ENCODE measurements around the gene FOXE3. TPM values are rescaled to one million over a fixed set of nuclear protein-coding genes. Genes with fewer than 3 reads are reported as not detected.

FOXE3 gene
- total RNA-seq, 2 donors from 2014 or later, result 0.28 TPM; not detected in 1

DNA sequence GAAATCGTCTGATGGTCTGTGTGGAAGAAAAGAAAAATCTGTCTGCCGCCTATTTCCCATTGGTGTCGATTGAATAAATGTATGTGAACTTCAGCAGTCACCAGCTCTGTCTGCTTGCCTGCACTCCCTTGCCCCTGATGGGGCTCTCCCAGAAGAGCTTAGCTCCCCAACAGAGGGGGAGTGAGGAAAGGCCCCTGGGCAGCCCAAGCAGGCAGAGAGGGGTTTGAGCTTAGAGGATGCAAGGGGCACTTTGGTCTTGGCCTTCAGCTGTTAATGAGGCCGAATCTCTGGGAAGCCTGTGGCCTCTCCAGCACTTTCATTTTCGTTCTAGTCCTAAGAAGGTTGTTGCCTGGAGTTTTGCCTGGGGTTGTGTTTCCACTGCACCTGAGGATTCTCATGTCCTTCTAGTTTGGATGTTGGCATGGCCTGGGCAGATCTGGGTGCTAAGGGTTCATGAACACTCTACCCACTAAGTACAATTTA, 24.6 kb downstream of the FOXE3 start:
- no peak overlapping the region for H3K27ac ChIP-seq
- TF ChIP-seq, protein P1, sequence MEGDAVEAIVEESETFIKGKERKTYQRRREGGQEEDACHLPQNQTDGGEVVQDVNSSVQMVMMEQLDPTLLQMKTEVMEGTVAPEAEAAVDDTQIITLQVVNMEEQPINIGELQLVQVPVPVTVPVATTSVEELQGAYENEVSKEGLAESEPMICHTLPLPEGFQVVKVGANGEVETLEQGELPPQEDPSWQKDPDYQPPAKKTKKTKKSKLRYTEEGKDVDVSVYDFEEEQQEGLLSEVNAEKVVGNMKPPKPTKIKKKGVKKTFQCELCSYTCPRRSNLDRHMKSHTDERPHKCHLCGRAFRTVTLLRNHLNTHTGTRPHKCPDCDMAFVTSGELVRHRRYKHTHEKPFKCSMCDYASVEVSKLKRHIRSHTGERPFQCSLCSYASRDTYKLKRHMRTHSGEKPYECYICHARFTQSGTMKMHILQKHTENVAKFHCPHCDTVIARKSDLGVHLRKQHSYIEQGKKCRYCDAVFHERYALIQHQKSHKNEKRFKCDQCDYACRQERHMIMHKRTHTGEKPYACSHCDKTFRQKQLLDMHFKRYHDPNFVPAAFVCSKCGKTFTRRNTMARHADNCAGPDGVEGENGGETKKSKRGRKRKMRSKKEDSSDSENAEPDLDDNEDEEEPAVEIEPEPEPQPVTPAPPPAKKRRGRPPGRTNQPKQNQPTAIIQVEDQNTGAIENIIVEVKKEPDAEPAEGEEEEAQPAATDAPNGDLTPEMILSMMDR (IDR thresholded peaks at IDR 0.05), result no peak
- H3K4me3 ChIP-seq, result peak overlapping the region; percentile 92
- peaks cover 10 to 44% of the 10 kb centered on the region in 2 donors for H3K4me1 ChIP-seq (ENCODE audit: control insufficient read depth in 1 of 2, low read depth in 2 of 2)
- ATAC-seq (ENCODE audit: insufficient number of reproducible peaks, low FRiP score, low read depth) (no peak), DNase-seq (ENCODE audit: low spot score) (no peak)
- no peaks in the 10 kb centered on the region for H3K27me3 ChIP-seq (replicated peaks; ENCODE audit: insufficient read depth)
- no peaks in the 10 kb centered on the region for H3K36me3 ChIP-seq
- no peaks in the 10 kb centered on the region for H3K9me3 ChIP-seq

DNA sequence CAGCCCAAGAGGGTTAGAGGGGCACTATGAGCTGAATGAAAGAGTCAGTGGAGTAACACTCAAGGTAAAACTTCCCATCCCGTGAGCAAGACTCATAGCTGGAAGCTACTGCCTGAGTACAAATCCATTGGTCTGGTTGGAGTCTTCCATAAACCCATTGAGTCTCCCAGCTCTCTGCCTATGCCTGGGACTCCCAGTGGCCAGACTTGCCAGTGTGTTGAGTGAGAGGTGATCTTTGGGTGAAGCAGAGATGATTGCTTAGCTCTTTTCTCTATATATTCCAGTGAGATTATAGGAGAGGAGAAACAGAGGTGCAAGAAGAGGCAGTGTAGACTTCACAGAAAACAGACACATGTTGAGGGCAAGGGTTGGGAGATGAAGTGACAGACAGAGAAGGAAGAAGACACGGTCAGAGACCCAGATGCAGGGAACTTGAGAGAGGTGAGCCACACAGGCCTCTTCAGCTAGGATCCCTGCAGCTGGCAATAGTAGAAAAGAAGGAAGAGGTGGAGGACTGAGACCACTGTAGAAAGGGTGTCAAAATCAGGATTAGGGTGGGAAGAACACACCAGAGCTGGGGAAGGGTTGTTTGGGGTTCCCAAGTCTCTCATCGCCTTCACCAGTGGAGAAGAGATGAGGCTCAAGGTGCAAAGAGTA, 25.5 kb downstream of the FOXE3 start:
- no peak for ATAC-seq (ENCODE audit: insufficient number of reproducible peaks, low FRiP score, low read depth)
- H3K27ac ChIP-seq, result no peak overlapping the region
- H3K9me3 ChIP-seq, result no peaks in the 10 kb centered on the region
- H3K4me1 ChIP-seq (ENCODE audit: control insufficient read depth in 1 of 2, low read depth in 2 of 2), result peaks cover 4 to 35% of the 10 kb centered on the region in 2 donors
- H3K4me3 ChIP-seq, result no peak overlapping the region
- peaks cover 4% of the 10 kb centered on the region for H3K36me3 ChIP-seq
- no peaks in the 10 kb centered on the region for H3K27me3 ChIP-seq (replicated peaks; ENCODE audit: insufficient read depth)
- DNase-seq (ENCODE audit: low spot score), result no peak
- TF ChIP-seq, protein P1 (IDR thresholded peaks at IDR 0.05), result no peak

DNA sequence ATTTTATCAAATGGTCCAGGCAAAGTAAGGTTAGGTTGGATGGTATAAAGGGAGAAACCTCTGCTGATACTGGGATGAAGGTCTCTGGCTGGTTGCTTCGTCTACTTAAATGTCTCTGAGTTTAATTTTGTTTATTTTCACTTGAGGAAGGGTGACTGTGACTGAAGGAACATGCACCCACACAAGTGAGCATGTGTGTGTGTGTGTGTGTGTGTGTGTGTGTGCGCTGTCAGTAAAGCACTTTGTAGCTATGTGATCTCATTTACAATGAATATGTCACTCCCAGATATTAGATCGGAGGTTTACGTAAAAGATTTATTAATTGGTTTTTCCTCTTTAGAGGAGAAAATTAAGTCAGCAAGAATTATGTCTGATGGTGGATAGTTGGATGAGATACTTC, 26.1 kb downstream of the FOXE3 start:
- H3K27ac ChIP-seq, result no peak overlapping the region
- DNase-seq (ENCODE audit: low spot score) (no peak), ATAC-seq (ENCODE audit: insufficient number of reproducible peaks, low FRiP score, low read depth) (no peak)
- TF ChIP-seq, protein P1 (IDR thresholded peaks at IDR 0.05), result no peak
- H3K9me3 ChIP-seq, result no peaks in the 10 kb centered on the region
- H3K4me3 ChIP-seq, result no peak overlapping the region
- H3K27me3 ChIP-seq (replicated peaks; ENCODE audit: insufficient read depth), result no peaks in the 10 kb centered on the region
- H3K4me1 ChIP-seq (ENCODE audit: control insufficient read depth in 1 of 2, low read depth in 2 of 2), result peaks cover 4 to 33% of the 10 kb centered on the region in 2 donors
- H3K36me3 ChIP-seq, result peaks cover 4% of the 10 kb centered on the region

DNA sequence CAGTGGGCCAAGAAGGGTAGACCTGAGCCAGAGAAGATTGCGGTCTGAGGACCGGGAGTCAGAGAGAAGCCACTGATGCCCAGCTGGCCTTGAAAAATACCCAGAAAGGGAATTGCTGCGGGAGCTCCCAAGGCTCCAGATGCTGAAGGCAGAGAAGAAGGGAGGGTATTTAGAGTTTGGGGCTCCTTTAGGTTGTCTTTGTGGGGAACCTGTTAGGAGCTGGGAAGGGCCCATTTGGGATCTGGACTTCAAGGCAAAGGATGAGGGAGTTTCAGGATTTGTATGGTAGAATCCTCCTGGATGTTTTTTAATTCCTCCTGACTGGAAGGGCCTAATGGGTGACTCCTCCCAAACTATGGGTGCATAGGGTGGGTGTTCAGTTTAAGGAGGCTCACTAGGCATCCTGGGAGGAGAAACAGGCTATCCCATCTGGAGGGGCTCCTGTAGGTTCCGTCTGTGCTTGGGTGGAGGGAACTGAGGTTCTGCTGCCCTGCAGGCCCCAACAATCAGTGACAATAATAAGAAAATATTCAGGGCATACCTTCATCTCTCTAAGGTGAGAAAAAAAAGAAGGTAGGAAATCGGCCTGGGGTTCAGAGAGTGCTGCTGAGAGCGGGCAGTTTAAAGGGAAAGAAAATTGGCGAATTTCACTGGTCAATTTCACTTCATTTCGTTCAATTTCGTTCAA, 26.9 kb downstream of the FOXE3 start:
- no peaks in the 10 kb centered on the region for H3K9me3 ChIP-seq
- H3K36me3 ChIP-seq, result peaks cover 4% of the 10 kb centered on the region
- no peaks in the 10 kb centered on the region for H3K27me3 ChIP-seq (replicated peaks; ENCODE audit: insufficient read depth)
- DNase-seq (ENCODE audit: low spot score), result no peak
- H3K4me3 ChIP-seq, result no peak overlapping the region
- peaks cover 4 to 33% of the 10 kb centered on the region in 2 donors for H3K4me1 ChIP-seq (ENCODE audit: control insufficient read depth in 1 of 2, low read depth in 2 of 2)
- no peak overlapping the region for H3K27ac ChIP-seq
- ATAC-seq (ENCODE audit: insufficient number of reproducible peaks, low FRiP score, low read depth), result no peak
- TF ChIP-seq, protein P1 (IDR thresholded peaks at IDR 0.05), result no peak

DNA sequence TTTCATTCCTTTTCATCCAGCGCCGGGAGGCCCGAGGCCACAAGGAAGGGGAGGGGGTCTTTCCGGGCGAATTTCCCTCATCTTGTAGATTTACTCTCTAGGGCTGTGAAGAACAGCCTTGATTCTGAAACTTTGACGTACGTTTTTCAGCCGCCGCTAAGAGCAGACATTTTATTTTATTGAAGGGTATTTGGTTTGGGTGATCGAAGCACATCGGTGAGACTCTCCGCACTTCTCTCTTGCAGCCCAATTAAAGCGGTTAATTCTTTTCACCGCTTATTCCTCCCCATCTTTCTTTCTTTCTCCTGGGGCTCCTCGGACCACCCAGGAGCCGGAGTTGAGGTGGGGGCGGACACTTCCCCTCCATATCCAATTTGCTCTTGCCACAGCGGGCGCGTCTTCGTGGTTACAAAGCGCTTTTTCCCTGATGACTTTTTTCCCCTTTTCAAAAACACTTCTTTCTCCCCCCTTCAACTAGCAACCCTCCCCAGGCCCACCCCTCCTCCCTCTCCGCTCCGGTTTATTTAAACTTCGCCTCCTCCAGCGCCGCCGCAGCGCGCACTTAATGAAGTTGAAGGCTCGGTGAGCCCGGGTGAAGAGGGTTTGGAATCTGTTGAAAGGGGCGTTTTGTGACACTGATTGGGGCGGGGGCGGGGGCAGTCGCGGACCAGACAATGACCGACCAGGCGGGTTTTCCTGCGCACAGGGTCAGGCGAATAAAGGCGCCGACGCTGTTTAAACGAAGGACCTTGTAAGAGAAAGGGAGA, 27.6 kb downstream of the FOXE3 start:
- no peaks in the 10 kb centered on the region for H3K27me3 ChIP-seq (replicated peaks; ENCODE audit: insufficient read depth)
- ATAC-seq (ENCODE audit: insufficient number of reproducible peaks, low FRiP score, low read depth) (no peak), DNase-seq (ENCODE audit: low spot score) (no peak)

More for the DNA sequence above, 27.6 kb downstream of the FOXE3 start:
- H3K9me3 ChIP-seq, result no peaks in the 10 kb centered on the region
- H3K4me3 ChIP-seq, result peak overlapping the region; percentile 48
- peaks cover 4% of the 10 kb centered on the region for H3K36me3 ChIP-seq
- peaks cover 4 to 37% of the 10 kb centered on the region in 2 donors for H3K4me1 ChIP-seq (ENCODE audit: control insufficient read depth in 1 of 2, low read depth in 2 of 2)
- TF ChIP-seq, protein P1 (IDR thresholded peaks at IDR 0.05), result no peak
- no peak overlapping the region for H3K27ac ChIP-seq

Measured in thoracic aorta (tissue), 2 donors.